ENCODE data around the gene TEX9.

The TEX9 gene

GRCh38 chr15:56459096-56459495 is 93.9 kb downstream of the TEX9 start:
- no peak for DNase-seq

GRCh38 chr15:56460071-56460470 is 94.8 kb downstream of the TEX9 start:
- no peak for DNase-seq

- no peak for DNase-seq
Measured at GRCh38 chr15:56460947-56461346, 95.7 kb downstream of the TEX9 start.

- peak; percentile 89 for DNase-seq
Measured at GRCh38 chr15:56464893-56465520, 99.8 kb downstream of the TEX9 start, which contains the start of gene MNS1. MNS1 (minus strand) TSS chr15:56465137; CDS start chr15:56464972, 165 bp downstream.

- no peak for DNase-seq
Measured at GRCh38 chr15:56467616-56468015, 102.4 kb downstream of the TEX9 start.

- peak; percentile 44 for DNase-seq
Measured at GRCh38 chr15:56468401-56468800, 103.2 kb downstream of the TEX9 start.

GRCh38 chr15:56469483-56469882 is 104.3 kb downstream of the TEX9 start:
- DNase-seq: no peak

- DNase-seq: no peak
Measured at GRCh38 chr15:56471440-56472069, 106.3 kb downstream of the TEX9 start.

GRCh38 chr15:56472278-56472677 is 107.1 kb downstream of the TEX9 start:
- no peak for DNase-seq

GRCh38 chr15:56473017-56473416 is 107.8 kb downstream of the TEX9 start:
- no peak for DNase-seq

GRCh38 chr15:56475351-56475750 is 110.1 kb downstream of the TEX9 start:
- DNase-seq: no peak

Measured in KG1 (cell line).